ENCODE results near the gene CDH11.

- no peak for TF ChIP-seq CBX3 (IDR thresholded peaks at IDR 0.05; ENCODE audit: borderline replicate concordance, low read depth)
- TF ChIP-seq CEBPB (IDR thresholded peaks at IDR 0.05; ENCODE audit: borderline replicate concordance in 1 of 2, low read depth in 2 of 2, low read length in 2 of 2), result no peak
- TF ChIP-seq CREB1 (IDR thresholded peaks at IDR 0.05; ENCODE audit: low read depth), result no peak
- no peak for TF ChIP-seq EZH2 (IDR thresholded peaks at IDR 0.05; ENCODE audit: borderline replicate concordance, control insufficient read depth, low read depth, low read length)
- TF ChIP-seq MEF2B (IDR thresholded peaks at IDR 0.05; ENCODE audit: partially characterized antibody, poor library complexity, severe bottlenecking), result no peak
- no peak for TF ChIP-seq POLR2AphosphoS5 (IDR thresholded peaks at IDR 0.05; ENCODE audit: low read length)
- no peak for TF ChIP-seq POLR2A (IDR thresholded peaks at IDR 0.05; ENCODE audit: low read depth, low read length)
Measured at GRCh38 chr16:64907844-64908243, 214.0 kb downstream of the CDH11 start.

All from GM12878 (cell line).